Islet precursor cell (in vitro differentiated cells): ENCODE results near the gene SSBP2.
"Not testable (repeated sequence)": the region's sequence is repeated elsewhere in the genome, so short reads cannot be mapped to it uniquely, and the experiment has no call there.

Source experiments
- DNase-seq: peaks from one replicate; pipeline ENCODE4 v3.0.0-alpha.2; 2018

SSBP2 gene

DNA sequence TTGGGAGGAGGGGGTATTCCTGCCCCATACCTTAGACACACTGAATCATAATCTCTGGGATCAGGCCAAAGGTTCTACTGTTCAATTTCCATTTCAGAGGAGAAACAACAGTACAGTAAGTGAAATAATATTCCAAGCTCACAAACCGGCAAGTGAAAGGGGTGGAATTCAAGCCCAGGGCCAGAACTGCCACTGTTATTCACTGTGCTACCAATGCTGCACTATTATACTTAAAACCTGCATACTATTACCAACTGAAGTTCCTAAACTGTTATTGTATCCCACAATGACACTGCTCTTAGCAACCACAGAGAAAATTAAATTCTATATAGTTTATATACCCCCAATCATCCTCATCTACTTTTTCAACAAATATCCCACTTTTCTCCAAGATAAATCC lies 24.6 kb downstream of the SSBP2 start:
- no peak for DNase-seq

- no peak for DNase-seq
These were observed 26.3 kb downstream of the SSBP2 start for GRCh38 chr5:81724571-81724970.

- DNase-seq: no peak
These were observed 26.8 kb downstream of the SSBP2 start for GRCh38 chr5:81724108-81724507.

- DNase-seq: no peak
These were observed 29.8 kb downstream of the SSBP2 start for GRCh38 chr5:81721049-81721448.

DNA sequence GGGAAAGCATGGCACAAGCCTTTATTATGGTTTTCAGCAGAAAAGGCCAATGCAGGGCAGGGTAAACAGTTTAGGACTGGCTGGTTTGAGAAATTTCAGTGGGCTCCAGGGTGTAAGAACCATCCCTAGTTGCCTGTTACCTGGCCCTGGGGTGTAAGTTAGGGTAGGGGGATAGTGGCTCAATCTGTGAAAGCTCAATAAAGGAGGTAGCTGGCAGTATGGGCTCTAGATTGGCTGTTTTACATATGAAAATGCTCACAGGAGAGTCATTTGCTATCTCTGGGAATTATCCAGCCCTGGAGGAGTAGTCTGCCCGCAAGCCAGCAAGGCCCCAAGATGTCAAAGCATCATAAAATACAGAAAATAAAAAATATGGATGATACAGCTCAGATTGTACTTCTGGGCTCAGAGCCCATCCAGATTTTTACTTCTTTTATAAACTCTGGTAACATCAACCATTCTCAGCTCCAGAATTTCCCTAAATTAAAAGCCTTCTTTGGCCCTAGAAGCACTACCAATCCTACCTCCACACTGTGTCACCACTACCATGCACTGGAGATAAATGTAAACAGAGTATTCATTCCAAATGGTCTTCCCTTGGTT lies 31.1 kb downstream of the SSBP2 start:
- DNase-seq: no peak

DNA sequence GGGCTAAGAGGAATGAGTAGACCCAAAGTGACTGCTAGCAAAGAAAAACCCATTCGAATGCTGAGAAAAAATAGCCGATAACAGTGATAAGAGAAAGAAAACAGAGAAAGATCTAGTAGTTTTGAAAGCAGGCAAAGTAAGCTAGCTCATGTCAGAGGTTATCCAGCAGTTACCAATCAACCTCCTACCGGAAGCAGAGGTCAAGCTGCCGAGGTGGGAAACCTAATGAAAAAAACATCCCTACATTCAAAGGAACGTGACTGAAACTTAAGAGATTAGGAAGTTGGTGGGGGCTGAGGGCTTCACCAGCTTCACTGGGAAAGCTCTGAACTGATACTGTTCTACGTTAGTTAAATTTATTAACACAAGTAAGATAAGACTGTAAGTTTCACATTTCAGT lies 32.6 kb downstream of the SSBP2 start:
- DNase-seq: no peak

GRCh38 chr5:81717860-81718259 lies 33.0 kb downstream of the SSBP2 start:
- DNase-seq: no peak

DNA sequence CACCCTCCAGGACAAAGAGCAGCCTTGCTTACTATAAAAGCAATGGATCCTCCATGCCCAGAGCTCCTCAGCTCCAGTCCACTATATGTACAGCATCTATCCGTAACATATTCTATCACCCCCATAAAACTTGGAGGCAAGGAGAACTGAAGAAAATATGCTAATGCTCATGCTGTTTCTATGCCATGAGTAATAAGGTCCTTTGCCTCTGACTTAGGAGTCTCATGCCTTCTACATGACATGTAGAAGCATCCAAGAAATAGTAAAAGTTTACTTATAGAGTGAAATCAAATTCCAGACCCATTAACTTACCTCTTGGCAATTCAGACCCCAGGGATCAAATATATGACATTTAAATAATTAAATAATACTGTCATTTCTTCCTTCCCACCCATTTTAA lies 33.7 kb downstream of the SSBP2 start:
- DNase-seq: no peak

DNA sequence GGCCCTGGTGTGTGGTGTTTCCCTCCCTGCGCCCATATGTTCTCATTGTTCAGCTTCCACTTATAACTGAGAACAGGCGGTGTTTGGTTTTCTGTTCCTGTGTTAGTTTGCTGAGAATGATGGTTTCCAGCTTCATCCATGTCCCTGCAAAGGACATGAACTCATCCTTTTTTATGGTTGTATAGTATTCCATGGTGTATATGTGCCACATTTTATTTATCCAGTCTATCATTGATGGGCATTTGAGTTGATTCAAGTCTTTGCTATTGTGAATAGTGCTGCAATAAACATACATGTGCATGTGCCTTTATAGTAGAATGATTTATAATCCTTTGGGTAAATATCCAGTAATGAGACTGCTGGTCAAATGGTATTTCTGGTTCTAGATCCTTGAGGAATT lies 36.8 kb downstream of the SSBP2 start:
- DNase-seq: not testable (repeated sequence)

DNA sequence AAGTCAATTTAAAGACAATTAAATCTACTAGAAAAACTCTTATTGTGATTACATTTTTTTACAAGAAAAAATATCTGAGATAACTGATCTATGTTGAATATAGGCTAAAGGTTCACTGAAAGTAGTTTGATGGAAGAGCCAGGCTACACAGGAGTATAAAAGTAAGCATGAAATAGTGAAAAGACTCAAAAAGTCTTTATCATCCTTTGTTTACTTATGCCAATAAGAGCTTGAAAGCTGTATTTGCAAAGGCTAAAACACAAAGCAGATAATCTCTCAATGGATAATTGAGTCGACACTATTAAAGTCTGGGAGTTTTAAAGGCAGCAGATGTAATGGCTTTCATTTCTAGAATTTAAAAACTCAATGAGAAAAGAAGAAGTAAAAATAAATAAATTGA lies 42.0 kb downstream of the SSBP2 start:
- no peak for DNase-seq

GRCh38 chr5:81703840-81704239 lies 47.1 kb downstream of the SSBP2 start:
- no peak for DNase-seq

DNA sequence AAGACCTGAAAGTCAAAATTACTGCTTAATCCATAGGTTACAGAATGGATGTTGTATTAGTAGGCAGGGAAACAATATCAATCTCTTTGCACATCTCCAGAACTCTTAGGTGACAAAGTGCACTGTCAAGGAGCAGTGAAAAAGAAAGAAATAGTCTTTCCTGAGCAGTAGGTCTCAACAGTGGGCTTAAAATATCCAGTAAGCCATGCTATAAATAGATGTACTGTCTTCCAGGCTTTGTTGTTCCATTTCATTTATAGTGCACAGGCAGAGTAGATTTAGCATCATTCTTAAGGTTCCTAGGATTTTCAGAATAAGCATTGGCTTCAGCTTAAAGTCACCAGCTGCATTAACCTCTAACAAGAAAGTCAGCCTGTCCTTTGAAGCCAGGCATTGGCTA lies 50.7 kb downstream of the SSBP2 start:
- DNase-seq: no peak

DNA sequence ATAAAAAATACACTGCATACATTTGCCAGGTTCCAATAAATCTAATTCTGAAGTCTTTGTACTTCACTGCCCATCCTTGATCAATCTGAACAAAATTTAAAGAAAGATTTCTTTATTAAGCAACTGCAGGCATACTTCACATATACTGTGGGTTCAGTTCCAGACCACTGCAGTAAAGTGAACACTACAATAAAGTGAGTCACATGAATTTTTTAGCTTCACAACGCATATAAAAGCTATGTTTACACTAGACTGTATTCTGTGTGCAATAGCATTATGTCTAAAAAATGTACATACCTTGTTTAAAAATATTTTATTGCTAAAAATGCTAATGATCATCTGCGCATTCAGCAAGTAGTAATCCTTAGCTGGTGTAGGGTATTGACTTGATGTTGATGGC lies 52.1 kb downstream of the SSBP2 start:
- DNase-seq: no peak

GRCh38 chr5:81696418-81697397 lies 54.2 kb downstream of the SSBP2 start:
- DNase-seq: no peak

DNA sequence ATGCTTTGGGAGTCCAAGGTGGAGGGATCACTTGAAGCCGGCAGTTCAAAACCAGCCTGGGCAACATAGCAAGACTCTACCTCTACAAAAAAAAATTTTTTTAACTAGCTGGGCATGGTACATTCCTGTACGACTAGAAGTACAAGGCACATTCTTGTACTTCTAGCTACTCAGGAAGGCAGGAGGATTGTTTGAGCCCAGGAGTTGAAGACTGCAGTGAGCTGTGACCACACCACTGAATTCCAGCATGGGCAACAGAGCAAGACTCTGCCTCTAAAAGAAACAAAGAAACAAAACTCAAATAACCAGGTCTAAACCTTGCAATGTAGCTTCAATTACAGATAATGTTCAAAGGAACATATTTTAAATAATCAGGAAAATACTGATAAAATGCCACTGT lies 56.2 kb downstream of the SSBP2 start:
- DNase-seq: no peak

DNA sequence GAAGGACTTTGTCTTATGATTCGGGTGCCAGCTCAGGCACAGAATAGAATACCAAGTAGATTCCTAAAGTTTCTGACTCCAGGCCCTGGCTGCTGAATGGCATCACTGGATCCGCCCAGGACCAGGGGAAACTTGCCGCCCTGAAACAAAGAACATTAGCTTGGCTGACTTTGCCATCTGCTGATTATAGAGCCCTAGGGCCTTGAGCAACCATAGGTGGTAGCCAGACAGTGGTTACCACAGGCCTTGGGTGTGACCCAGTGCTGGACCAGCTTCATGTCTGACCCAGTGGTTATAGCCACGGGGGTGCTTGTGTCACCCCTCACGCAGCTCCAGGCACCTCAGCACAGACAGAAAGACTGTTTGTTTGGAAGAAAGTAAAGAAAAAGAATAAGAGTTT lies 62.7 kb downstream of the SSBP2 start:
- no peak for DNase-seq

DNA sequence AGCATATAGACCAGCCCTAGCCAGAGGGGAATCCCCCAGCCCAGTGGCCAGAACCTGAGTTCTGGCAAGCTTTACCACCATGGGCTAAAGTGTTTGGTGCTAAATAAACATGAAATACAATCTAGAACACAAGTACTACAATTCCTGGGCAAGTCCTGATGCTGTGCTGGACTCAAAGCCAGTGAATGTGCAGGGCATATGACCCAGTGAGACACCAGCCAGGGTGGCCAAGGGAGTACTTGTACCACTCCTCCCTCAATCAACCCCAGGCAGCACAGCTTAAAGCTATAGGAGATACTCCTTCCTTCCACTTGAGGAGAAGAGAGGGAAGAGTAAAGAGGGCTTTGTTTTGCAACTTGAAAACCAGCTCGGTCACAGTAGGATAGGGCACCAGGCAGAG lies 63.6 kb downstream of the SSBP2 start:
- peak; percentile 46 for DNase-seq

DNA sequence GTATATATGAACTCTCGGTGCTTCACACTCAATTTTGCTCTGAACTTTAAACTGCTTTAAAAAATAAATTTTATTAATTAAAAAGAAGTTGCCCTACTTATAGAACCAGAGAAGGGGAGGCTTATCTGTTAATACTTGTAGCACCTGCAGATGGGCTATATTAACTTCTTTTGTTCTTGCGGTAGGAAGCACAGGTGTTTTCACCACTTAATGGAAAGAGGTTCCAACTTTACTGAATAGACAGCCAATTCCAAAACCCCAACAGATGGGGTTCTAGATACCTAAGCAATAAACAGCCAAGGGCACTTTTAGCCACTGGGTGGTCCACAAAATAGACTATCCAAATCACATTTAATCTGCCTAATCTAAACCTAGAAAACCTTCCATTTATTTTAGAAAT lies 65.4 kb downstream of the SSBP2 start:
- DNase-seq: no peak

- DNase-seq: no peak
These were observed 71.0 kb downstream of the SSBP2 start for GRCh38 chr5:81679885-81680284.

- DNase-seq: no peak
These were observed 75.5 kb downstream of the SSBP2 start for GRCh38 chr5:81675420-81675819.

DNA sequence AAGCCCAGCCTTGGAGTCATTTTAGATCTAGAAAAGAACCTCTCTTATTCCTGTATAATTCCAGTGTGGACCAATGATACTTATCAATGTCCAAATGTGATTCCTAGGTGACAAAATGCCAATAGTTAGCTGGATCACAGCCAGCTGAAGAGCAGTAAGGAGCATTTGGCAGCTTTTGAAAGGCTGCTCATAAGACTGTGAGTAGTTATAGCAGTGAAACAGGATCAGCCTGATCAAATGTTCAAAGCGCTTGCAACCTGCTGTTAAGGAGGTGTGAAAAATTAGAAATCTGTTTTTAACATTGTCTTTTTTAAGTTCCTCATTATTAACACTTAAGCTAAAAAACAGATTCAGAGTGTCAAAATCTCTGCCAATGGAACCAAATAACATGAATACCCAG lies 85.1 kb downstream of the SSBP2 start:
- DNase-seq: no peak

- DNase-seq: not testable (repeated sequence)
These were observed 90.3 kb downstream of the SSBP2 start for GRCh38 chr5:81660624-81661023.

DNA sequence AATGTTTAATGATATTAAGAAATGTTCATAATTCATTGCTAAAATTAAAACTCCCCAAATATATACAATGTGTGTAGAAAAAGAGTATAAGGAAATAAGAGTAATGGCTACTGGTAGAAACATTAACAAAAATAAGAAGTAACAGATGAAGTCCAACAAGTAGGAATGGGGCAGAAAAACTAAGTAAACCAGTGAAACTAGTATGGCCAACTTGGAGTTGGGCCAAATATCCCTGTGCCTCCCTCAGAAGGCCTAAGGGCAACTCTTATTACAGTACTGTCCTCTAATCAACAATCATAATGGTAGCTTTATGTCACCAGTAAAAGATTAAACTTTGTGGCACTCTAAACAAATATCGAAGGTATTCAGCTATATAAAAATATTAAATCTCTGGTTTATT lies 93.5 kb downstream of the SSBP2 start:
- no peak for DNase-seq

DNA sequence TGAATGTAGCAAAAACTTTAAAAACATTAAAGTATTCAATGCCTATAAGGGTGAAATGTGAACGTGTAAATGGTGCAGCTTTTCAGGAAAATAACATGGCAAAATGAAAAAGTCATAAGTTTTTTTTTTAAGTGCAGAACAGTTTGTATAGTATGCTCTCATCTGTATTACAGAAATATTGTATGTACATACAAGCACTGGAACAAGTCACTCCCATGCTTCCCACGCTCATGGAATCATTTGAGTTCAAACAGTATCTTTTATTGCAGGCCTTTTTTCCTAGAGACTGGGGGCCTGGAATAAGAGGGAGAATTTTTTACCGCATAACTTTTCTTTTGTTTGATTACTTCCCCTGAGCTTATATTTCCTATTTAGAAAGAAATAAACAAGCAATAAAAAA lies 94.1 kb downstream of the SSBP2 start:
- DNase-seq: no peak

GRCh38 chr5:81650987-81651386 lies 99.9 kb downstream of the SSBP2 start:
- DNase-seq: no peak
